ENCODE results near the gene SSH2. TPM values are rescaled to one million over a fixed set of nuclear protein-coding genes. Genes with fewer than 3 reads are reported as not detected.

SSH2 gene
- total RNA-seq, 1 donor from 2014 or later = 46.5 TPM

DNA sequence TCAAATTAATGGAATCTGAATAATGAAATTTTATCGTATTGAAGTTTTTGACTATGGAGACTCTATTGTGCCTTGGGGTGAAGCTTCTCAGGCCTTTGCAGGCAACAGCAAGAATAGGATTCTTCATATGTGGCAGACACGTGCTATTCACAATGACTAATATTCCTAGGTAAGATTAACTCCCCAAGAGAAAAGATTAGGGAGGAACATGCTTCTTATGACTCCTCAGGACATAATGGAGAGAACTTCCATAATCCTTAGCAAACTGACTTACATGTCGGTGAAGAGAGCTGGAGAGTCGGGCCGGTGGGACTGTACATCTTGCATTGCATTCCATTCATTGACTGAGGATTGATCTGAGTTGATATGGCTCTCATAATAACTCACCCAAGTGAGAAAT lies 258.4 kb downstream of the SSH2 start:
- Mint-ChIP-seq H3K27ac (ENCODE audit: unreplicated experiment) (no peak overlapping the region), H3K27me3 (ENCODE audit: unreplicated experiment) (peaks cover 5% of the 10 kb centered on the region), H3K4me1 (ENCODE audit: low read depth, unreplicated experiment) (peaks cover 7% of the 10 kb centered on the region), H3K9me3 (ENCODE audit: unreplicated experiment) (no peaks in the 10 kb centered on the region), H3K4me3 (ENCODE audit: unreplicated experiment) (no peak overlapping the region), H3K36me3 (ENCODE audit: unreplicated experiment) (no peaks in the 10 kb centered on the region)
- TF ChIP-seq, protein P1, sequence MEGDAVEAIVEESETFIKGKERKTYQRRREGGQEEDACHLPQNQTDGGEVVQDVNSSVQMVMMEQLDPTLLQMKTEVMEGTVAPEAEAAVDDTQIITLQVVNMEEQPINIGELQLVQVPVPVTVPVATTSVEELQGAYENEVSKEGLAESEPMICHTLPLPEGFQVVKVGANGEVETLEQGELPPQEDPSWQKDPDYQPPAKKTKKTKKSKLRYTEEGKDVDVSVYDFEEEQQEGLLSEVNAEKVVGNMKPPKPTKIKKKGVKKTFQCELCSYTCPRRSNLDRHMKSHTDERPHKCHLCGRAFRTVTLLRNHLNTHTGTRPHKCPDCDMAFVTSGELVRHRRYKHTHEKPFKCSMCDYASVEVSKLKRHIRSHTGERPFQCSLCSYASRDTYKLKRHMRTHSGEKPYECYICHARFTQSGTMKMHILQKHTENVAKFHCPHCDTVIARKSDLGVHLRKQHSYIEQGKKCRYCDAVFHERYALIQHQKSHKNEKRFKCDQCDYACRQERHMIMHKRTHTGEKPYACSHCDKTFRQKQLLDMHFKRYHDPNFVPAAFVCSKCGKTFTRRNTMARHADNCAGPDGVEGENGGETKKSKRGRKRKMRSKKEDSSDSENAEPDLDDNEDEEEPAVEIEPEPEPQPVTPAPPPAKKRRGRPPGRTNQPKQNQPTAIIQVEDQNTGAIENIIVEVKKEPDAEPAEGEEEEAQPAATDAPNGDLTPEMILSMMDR (IDR thresholded peaks at IDR 0.05; ENCODE audit: partially characterized antibody, unreplicated experiment) = no peak
- no peak for DNase-seq

DNA sequence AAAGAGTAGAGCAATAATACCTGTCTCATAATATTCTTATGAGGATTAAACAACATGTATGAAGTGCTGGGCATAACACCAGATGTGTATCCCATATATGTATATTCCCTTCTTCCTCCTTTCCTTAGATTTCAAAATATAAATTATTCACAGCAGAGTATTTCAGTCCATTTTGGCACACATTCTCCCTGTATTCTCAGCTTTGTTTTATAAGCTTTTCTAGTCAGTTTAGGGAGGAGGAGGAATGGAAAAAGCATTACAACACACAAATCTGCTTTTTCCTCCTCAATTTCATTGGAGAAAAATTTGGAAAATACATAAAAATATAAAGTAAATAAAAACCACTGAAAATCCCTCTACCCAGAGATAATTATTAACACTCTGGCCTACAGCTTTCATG lies 260.8 kb downstream of the SSH2 start:
- H3K27me3 Mint-ChIP-seq (ENCODE audit: unreplicated experiment) = peaks cover 5% of the 10 kb centered on the region
- no peak overlapping the region for H3K4me3 Mint-ChIP-seq (ENCODE audit: unreplicated experiment)
- H3K36me3 Mint-ChIP-seq (ENCODE audit: unreplicated experiment) = no peaks in the 10 kb centered on the region
- DNase-seq = no peak
- TF ChIP-seq, protein P1 (IDR thresholded peaks at IDR 0.05; ENCODE audit: partially characterized antibody, unreplicated experiment) = no peak
- H3K4me1 Mint-ChIP-seq (ENCODE audit: low read depth, unreplicated experiment) = peaks cover under 1% of the 10 kb centered on the region
- H3K27ac Mint-ChIP-seq (ENCODE audit: unreplicated experiment) = no peak overlapping the region
- no peaks in the 10 kb centered on the region for H3K9me3 Mint-ChIP-seq (ENCODE audit: unreplicated experiment)

DNA sequence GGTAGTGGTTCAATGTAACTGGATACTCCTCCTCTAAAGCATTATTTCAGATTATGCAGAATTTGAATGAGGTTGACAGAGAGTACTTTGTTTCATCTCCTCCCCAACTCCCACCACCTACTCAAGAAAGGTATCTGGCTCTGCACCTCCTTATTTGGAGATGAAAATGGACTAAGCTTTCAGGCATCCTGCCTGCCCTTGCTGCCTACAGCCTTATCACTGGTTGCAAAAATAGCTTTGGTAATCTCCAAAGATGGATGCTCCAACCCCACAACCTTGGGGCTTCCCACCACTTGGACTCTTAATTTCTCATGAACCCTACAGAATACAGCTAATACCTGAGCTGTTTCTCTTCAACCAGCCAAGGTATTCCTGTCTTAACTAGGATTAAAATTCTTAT lies 262.1 kb downstream of the SSH2 start:
- Mint-ChIP-seq H3K4me1 (ENCODE audit: low read depth, unreplicated experiment) (no peaks in the 10 kb centered on the region), H3K4me3 (ENCODE audit: unreplicated experiment) (no peak overlapping the region), H3K27ac (ENCODE audit: unreplicated experiment) (no peak overlapping the region), H3K9me3 (ENCODE audit: unreplicated experiment) (no peaks in the 10 kb centered on the region), H3K36me3 (ENCODE audit: unreplicated experiment) (no peaks in the 10 kb centered on the region), H3K27me3 (ENCODE audit: unreplicated experiment) (peaks cover 2% of the 10 kb centered on the region)
- no peak for DNase-seq
- TF ChIP-seq, protein P1 (IDR thresholded peaks at IDR 0.05; ENCODE audit: partially characterized antibody, unreplicated experiment) = no peak

DNA sequence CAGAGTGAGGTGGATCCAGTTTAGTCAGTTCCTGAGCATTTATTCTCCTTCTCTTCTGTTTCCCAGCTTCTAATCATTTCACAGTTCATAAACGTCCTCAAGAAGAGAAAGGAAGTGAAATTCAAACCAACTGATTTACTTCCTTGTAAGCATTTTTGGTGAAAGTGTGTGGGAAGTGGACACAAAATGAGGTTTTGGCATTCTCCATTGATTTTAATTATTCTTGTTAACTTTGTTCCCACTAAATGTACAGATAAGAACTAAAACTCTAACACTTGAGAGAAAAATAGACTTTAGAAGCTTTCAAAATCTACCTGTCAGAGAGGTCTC lies 264.6 kb downstream of the SSH2 start:
- H3K4me1 Mint-ChIP-seq (ENCODE audit: low read depth, unreplicated experiment) = no peaks in the 10 kb centered on the region
- H3K4me3 Mint-ChIP-seq (ENCODE audit: unreplicated experiment) = no peak overlapping the region
- H3K36me3 Mint-ChIP-seq (ENCODE audit: unreplicated experiment) = peaks cover 5% of the 10 kb centered on the region
- peaks cover 2% of the 10 kb centered on the region for H3K27me3 Mint-ChIP-seq (ENCODE audit: unreplicated experiment)
- TF ChIP-seq, protein P1 (IDR thresholded peaks at IDR 0.05; ENCODE audit: partially characterized antibody, unreplicated experiment) = no peak
- peaks cover 2% of the 10 kb centered on the region for H3K9me3 Mint-ChIP-seq (ENCODE audit: unreplicated experiment)
- no peak overlapping the region for H3K27ac Mint-ChIP-seq (ENCODE audit: unreplicated experiment)
- no peak for DNase-seq

DNA sequence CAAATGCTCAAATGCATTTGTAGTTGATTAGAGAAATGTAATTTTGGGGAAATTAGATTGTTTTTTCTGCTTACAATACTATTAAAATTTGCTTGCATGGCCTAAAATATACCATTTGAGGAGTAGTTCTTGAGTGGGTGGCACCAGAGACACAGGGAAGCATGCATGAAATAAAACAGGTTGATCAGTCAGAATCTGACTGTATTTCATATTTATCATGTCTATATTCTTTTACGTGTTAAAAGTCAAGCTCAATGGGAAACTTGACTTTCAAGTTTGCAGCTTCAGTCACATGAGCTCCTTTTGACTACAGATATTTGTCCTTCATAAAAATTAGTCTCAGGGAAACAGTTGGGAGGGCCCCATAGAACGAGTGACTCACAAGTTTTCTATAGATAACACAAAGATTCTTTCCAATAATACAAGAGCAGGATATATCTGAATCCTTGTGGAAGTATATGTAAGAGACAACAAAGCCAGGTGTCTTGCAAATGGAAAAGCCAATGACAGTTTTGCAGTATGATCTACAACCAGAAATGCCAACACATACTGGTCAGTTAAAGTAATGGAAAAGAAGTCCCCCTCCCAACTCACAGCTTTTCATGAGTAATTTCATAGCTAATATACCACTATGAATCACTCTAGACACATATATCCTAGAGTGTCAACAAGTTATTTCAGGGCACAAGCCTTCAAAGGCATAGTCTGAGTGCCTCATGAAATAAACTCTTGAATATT lies 265.1 kb downstream of the SSH2 start:
- Mint-ChIP-seq H3K27ac (ENCODE audit: unreplicated experiment) (no peak overlapping the region), H3K9me3 (ENCODE audit: unreplicated experiment) (peaks cover 2% of the 10 kb centered on the region), H3K4me1 (ENCODE audit: low read depth, unreplicated experiment) (no peaks in the 10 kb centered on the region), H3K4me3 (ENCODE audit: unreplicated experiment) (no peak overlapping the region), H3K27me3 (ENCODE audit: unreplicated experiment) (peaks cover 2% of the 10 kb centered on the region), H3K36me3 (ENCODE audit: unreplicated experiment) (peaks cover 5% of the 10 kb centered on the region)
- no peak for DNase-seq
- TF ChIP-seq, protein P1 (IDR thresholded peaks at IDR 0.05; ENCODE audit: partially characterized antibody, unreplicated experiment) = no peak
